HepG2 (cell line): ENCODE results near the gene TMEM100. TPM values are rescaled to one million over a fixed set of nuclear protein-coding genes. Genes with fewer than 3 reads are reported as not detected.

Experiments used
- ATAC-seq: fragments of 200-7000 bp; cut with Tn5 transposase; 3 replicates; pipeline ENCODE4 v1.9.1; 2020; ENCODE audit warnings: mild to moderate bottlenecking, moderate library complexity
- BruUV-seq: library from RNA; stranded (reverse); fragments of 400-500 nt; replicated peaks from 2 replicates; lab custom pipeline; 2021; lab: Mats Ljungman, UMichigan
- CTCF ChIA-PET: fragments of 300-600 bp; formaldehyde crosslinking; extraction: SDS; loops from one replicate; lab custom pipeline; 2021; ENCODE audit warnings: low total read pairs, inconsistent platforms, low intra/inter-chr PET ratio; lab: Yijun Ruan, JAX
- POLR2A ChIA-PET: fragments of 350-600 bp; sonication (Branson Sonifier 250); formaldehyde crosslinking; loops from one replicate; lab custom pipeline; 2020; ENCODE audit warnings: antibody characterized with exemption, inconsistent platforms; lab: Yijun Ruan, JAX
- DNase-seq: peaks from one replicate; pipeline ENCODE4 v3.0.0-alpha.2; 2015; ENCODE audit warnings: low spot score
- FAIRE-seq: peaks from 3 replicates; lab custom pipeline; 2011; peaks lifted over from hg19 to GRCh38; lab: Jason Lieb, UNC
- H2AFZ ChIP-seq: one replicate; pipeline ENCODE4 v1.6.1; 2011; ENCODE audit warnings: low read length, inconsistent platforms
- H3K27ac ChIP-seq: fragments of 300-600 bp; 3 replicates; pipeline ENCODE4 v1.8.0; 2011; ENCODE audit warnings: mixed run types, mild to moderate bottlenecking, mixed read lengths, low read length, inconsistent platforms; ENCODE audit not compliant: insufficient read depth; ENCODE audit errors: extremely low read length
- H3K27me3 ChIP-seq, 2 experiments: fragments of 200-600 bp in 1 of 2; 2 replicates in 1 of 2; 3 replicates in 1 of 2; pipeline versions ENCODE4 v1.6.0 to v1.8.0; 2011; ENCODE audit warnings: low read length in 2 of 2, mild to moderate bottlenecking in 2 of 2, moderate library complexity in 2 of 2, inconsistent platforms in 1 of 2; ENCODE audit not compliant: insufficient read depth in 2 of 2, control insufficient read depth in 1 of 2
- H3K36me3 ChIP-seq, 2 experiments: fragments of 200-600 bp in 1 of 2; replicated peaks in 1 of 2; 2 replicates in 1 of 2; 3 replicates in 1 of 2; pipeline versions ENCODE4 v1.5.1 to v1.8.0; 2011; ENCODE audit warnings: low read length in 2 of 2, inconsistent platforms in 1 of 2; ENCODE audit not compliant: insufficient read depth in 2 of 2, control insufficient read depth in 1 of 2
- H3K4me1 ChIP-seq: 2 replicates; pipeline ENCODE4 v1.5.1; 2012; ENCODE audit warnings: low read length, inconsistent platforms; ENCODE audit not compliant: insufficient read depth
- H3K4me2 ChIP-seq: 2 replicates; pipeline ENCODE4 v1.6.0; 2011; ENCODE audit warnings: low read depth, low read length, inconsistent platforms
- H3K4me3 ChIP-seq, 3 experiments: fragments of 200-600 bp in 1 of 3; sonication (generic), shearing (Covaris generic) in 1 of 3; replicated peaks in 1 of 3; 2 replicates each; pipeline ENCODE4 v1.5.1; 2011 to 2016; ENCODE audit warnings: low read length in 3 of 3, inconsistent platforms in 2 of 3, low read depth in 2 of 3, mild to moderate bottlenecking in 2 of 3, control low read depth in 1 of 3, mixed read lengths in 1 of 3; ENCODE audit not compliant: insufficient read depth in 1 of 3
- H3K79me2 ChIP-seq: one replicate; pipeline ENCODE4 v1.6.1; 2011; ENCODE audit warnings: low read length, inconsistent platforms; ENCODE audit not compliant: insufficient read depth
- H3K9ac ChIP-seq: 2 replicates; pipeline ENCODE4 v1.6.0; 2011; ENCODE audit warnings: mild to moderate bottlenecking, low read depth, low read length, inconsistent platforms; ENCODE audit not compliant: insufficient read depth
- H3K9me3 ChIP-seq: 2 replicates; pipeline ENCODE4 v1.5.1; 2012; ENCODE audit warnings: mild to moderate bottlenecking, low read length
- H4K20me1 ChIP-seq: 2 replicates; pipeline ENCODE4 v1.6.0; 2011; ENCODE audit warnings: inconsistent platforms, mild to moderate bottlenecking, low read length, moderate library complexity; ENCODE audit not compliant: insufficient read depth
- PAWR ChIP-seq: sonication (generic); formaldehyde crosslinking; IDR thresholded peaks from 2 replicates; pipeline ENCODE4 v1.4.0; 2020; ENCODE audit warnings: missing genetic modification reagents, mild to moderate bottlenecking, borderline replicate concordance
- PHB2 ChIP-seq: fragments of 450-650 bp; IDR thresholded peaks from 2 replicates; pipeline ENCODE4 v1.6.1; 2018; ENCODE audit not compliant: partially characterized antibody
- ZNF260 ChIP-seq: sonication (generic); formaldehyde crosslinking; IDR thresholded peaks from 2 replicates; pipeline ENCODE4 v1.4.0; 2020; ENCODE audit warnings: missing genetic modification reagents, low read depth, mild to moderate bottlenecking, borderline replicate concordance
- ZNF34 ChIP-seq: sonication (generic); formaldehyde crosslinking; IDR thresholded peaks from 2 replicates; pipeline ENCODE4 v1.4.0; 2020; ENCODE audit warnings: mild to moderate bottlenecking, missing genetic modification reagents, borderline replicate concordance
- ZNF407 ChIP-seq: sonication (generic); formaldehyde crosslinking; IDR thresholded peaks from one replicate; pipeline ENCODE4 v1.5.1; 2020; ENCODE audit warnings: mild to moderate bottlenecking, missing genetic modification reagents; ENCODE audit errors: not compliant biosample characterization
- ZNF451 ChIP-seq: sonication (generic); formaldehyde crosslinking; IDR thresholded peaks from 2 replicates; pipeline ENCODE4 v1.5.0; 2020; ENCODE audit warnings: mild to moderate bottlenecking, missing genetic modification reagents
- WGBS: methylation state at CpG from one replicate; pipeline ENCODE4 v1.1.6; 2017; ENCODE audit warnings: low lambda C conversion rate; 5-methylcytosine and 5-hydroxymethylcytosine counted together
- in situ Hi-C: cut with HindIII; loops from 2 replicates; pipeline ENCODE4 v1.10.0; 2017; ENCODE audit warnings: low pct_unique_long_range_greater_than_20kb; ENCODE audit not compliant: extremely low pct_ligation_motif_present
- intact Hi-C: fragments of 100-400 bp; cut with micrococcal nuclease; formaldehyde crosslinking; loops from one replicate; pipeline ENCODE4 v1.10.0; 2022; ENCODE audit not compliant: unreplicated experiment
- polyA plus RNA-seq, 8 experiments: library from polyadenylated mRNA; depleted of rRNA in 3 of 8; stranded (reverse) in 7 of 8; unstranded in 1 of 8; fragments of >200 nt; fragmentation: Illumina TruSeq in 4 of 8; extraction: Trizol in 4 of 8; gene quantifications; 2 replicates each; pipeline versions ENCODE4 v1.2.1 to v1.2.3, GENCODE V29; 2011 to 2016; ENCODE audit warnings: low read depth in 4 of 8, missing spikeins in 1 of 8, mixed read lengths in 1 of 8; ENCODE audit not compliant: insufficient read depth in 1 of 8
- total RNA-seq, 5 experiments: library from RNA; depleted of rRNA; stranded (reverse); fragments of >200 nt; fragmentation: Illumina TruSeq; extraction: Trizol; gene quantifications; 2 replicates each; pipeline ENCODE4 v1.2.3, GENCODE V29; 2016; ENCODE audit warnings: low read depth in 1 of 5

Gene TMEM100
- total and polyA plus RNA-seq, 2 of the 13 experiments (the other 11 are each of a cell fraction or from before 2014, with no cell fraction given): not detected

DNA sequence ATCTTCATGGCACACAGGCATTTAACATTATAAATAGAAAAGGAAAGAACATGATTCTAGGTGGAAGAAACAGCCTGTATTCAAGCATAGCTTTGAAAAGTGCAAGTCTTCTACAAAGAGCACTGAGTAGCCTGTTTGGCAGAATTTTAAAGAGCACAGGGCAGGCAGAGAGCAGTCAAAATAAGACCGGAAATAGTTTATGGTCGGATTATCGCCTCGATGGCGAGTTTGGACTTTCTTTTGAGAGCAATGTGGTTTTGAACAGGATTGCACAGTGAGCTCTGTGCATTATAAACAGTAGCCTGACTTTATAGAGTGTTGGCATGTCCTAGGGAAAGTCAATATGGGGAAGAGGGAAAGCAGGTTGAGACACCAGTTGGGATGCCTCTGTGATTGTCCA lies 6.2 kb upstream of the TMEM100 start (continued):
- no peak for TF ChIP-seq ZNF407
- no peak for TF ChIP-seq PAWR
- TF ChIP-seq ZNF34 (CRISPR knock-in tag): no peak
- no peak for TF ChIP-seq ZNF260
- TF ChIP-seq PHB2: no peak

- Histone ChIP-seq H4K20me1 (no peaks in the 10 kb centered on the region), H3K27me3 (peaks cover 0 to 20% of the 10 kb centered on the region in 2 experiments; a peak in 2 of 5 replicates), H3K9ac (no peak overlapping the region), H2AFZ (no peak overlapping the region), H3K4me2 (no peak overlapping the region), H3K4me1 (peaks cover 6% of the 10 kb centered on the region; the same call in 1 of the 2 replicates), H3K9me3 (no peaks in the 10 kb centered on the region), H3K4me3 (no peak overlapping the region), H3K27ac (no peak overlapping the region), H3K79me2 (no peaks in the 10 kb centered on the region), H3K36me3 (no peaks in the 10 kb centered on the region)
- FAIRE-seq (no peak), ATAC-seq (no peak), DNase-seq (no peak)
- in situ Hi-C loops (no loop called here), intact Hi-C loops (no loop called here)
- ChIA-PET CTCF (no interaction called here), POLR2A (interaction anchor here (1.4 kb wide), 1 partner anchor 22 kb away, joined by 4 read pairs; the partner anchor contains the start of gene PCTP)
- BruUV-seq: no TSS peak
- 18% methylated on average over 5 of the region's 5 CpGs for WGBS
- no peak for TF ChIP-seq ZNF407
- TF ChIP-seq ZNF451 (CRISPR knock-in tag): no peak
Measured at GRCh38 chr17:55728361-55728760, 5.7 kb upstream of the TMEM100 start.
